GM23248 (cell line): Measurements from ENCODE around the gene SCAI. TPM values are rescaled to one million over a fixed set of nuclear protein-coding genes. Genes with fewer than 3 reads are reported as not detected.

Experiments
- DNase-seq: peaks from one replicate; pipeline ENCODE4 v3.0.0-alpha.2; 2015
- H2AFZ ChIP-seq: fragments of 200-600 bp; sonication (generic); 2 replicates; pipeline ENCODE4 v1.6.1; 2016; ENCODE audit warnings: antibody characterized with exemption
- H3F3A ChIP-seq: fragments of 200-600 bp; sonication (generic); 2 replicates; pipeline ENCODE4 v1.6.1; 2016; ENCODE audit warnings: mild to moderate bottlenecking, antibody characterized with exemption, mixed run types; ENCODE audit not compliant: insufficient read depth
- H3K27ac ChIP-seq: fragments of 200-600 bp; sonication (generic); 2 replicates; pipeline ENCODE4 v1.5.1; 2016; ENCODE audit warnings: mild to moderate bottlenecking
- H3K27me3 ChIP-seq: fragments of 200-600 bp; sonication (generic); replicated peaks from 2 replicates; pipeline ENCODE4 v1.6.1; 2016; ENCODE audit warnings: mild to moderate bottlenecking; ENCODE audit not compliant: insufficient read depth
- H3K36me3 ChIP-seq: fragments of 200-600 bp; sonication (generic); 2 replicates; pipeline ENCODE4 v1.6.1; 2016; ENCODE audit warnings: low read depth, mild to moderate bottlenecking
- H3K4me1 ChIP-seq: fragments of 200-600 bp; sonication (generic); 2 replicates; pipeline ENCODE4 v1.6.1; 2016; ENCODE audit warnings: mild to moderate bottlenecking; ENCODE audit not compliant: insufficient read depth
- H3K4me2 ChIP-seq: fragments of 200-600 bp; sonication (generic); one replicate; pipeline ENCODE4 v1.6.1; 2016; ENCODE audit warnings: mild to moderate bottlenecking; ENCODE audit not compliant: unreplicated experiment
- H3K4me3 ChIP-seq: fragments of 200-600 bp; sonication (generic); 2 replicates; pipeline ENCODE4 v1.5.1; 2016; ENCODE audit warnings: mild to moderate bottlenecking
- H3K79me2 ChIP-seq: fragments of 200-600 bp; sonication (generic); 2 replicates; pipeline ENCODE4 v1.6.1; 2016; ENCODE audit warnings: mild to moderate bottlenecking; ENCODE audit not compliant: insufficient read depth
- H3K9ac ChIP-seq: fragments of 200-600 bp; sonication (generic); 2 replicates; pipeline ENCODE4 v1.6.1; 2016; ENCODE audit warnings: mild to moderate bottlenecking
- H3K9me2 ChIP-seq: fragments of 200-600 bp; sonication (generic); 2 replicates; pipeline ENCODE4 v1.6.1; 2016; ENCODE audit warnings: mixed run types, mild to moderate bottlenecking, moderate library complexity; ENCODE audit not compliant: insufficient read depth
- H3K9me3 ChIP-seq: fragments of 200-600 bp; sonication (generic); one replicate; pipeline ENCODE4 v1.6.1; 2017; ENCODE audit warnings: low read depth
- H4K20me1 ChIP-seq: fragments of 200-600 bp; sonication (generic); 2 replicates; pipeline ENCODE4 v1.6.0; 2016; ENCODE audit not compliant: insufficient read depth
- EZH2 ChIP-seq: fragments of 200-600 bp; sonication (generic); IDR thresholded peaks from 2 replicates; pipeline ENCODE4 v1.6.1; 2018; ENCODE audit warnings: antibody characterized with exemption, mild to moderate bottlenecking; ENCODE audit not compliant: insufficient read depth, poor library complexity, severe bottlenecking
- EZH2phosphoT487 ChIP-seq: fragments of 200-600 bp; sonication (generic); IDR thresholded peaks from 2 replicates; pipeline ENCODE4 v1.6.1; 2018; ENCODE audit warnings: antibody characterized with exemption, moderate library complexity, mild to moderate bottlenecking, low read depth; ENCODE audit not compliant: insufficient read depth
- WGBS, 2 experiments: methylation state at CpG; one replicate each; pipeline ENCODE4 v1.1.6; 2015 to 2017; ENCODE audit warnings: low lambda C conversion rate in 2 of 2, low coverage in 1 of 2; ENCODE audit errors: missing lambda C conversion rate in 2 of 2; 5-methylcytosine and 5-hydroxymethylcytosine counted together
- in situ Hi-C: fragments of 300-500 bp; cut with MboI; formaldehyde crosslinking; loops from 2 replicates; pipeline ENCODE4 v1.15.0; 2020
- polyA plus RNA-seq: library from polyadenylated mRNA; unstranded; fragments of >200 nt; fragmentation: Nextera tagmentation; extraction: Ambion mirVana; gene quantifications from 2 replicates; pipeline ENCODE4 v1.2.1, GENCODE V29; 2016
- total RNA-seq: library from RNA; depleted of rRNA; stranded (reverse); fragments of >200 nt; shearing (Covaris generic); gene quantifications from 2 replicates; pipeline ENCODE4 v1.2.3, GENCODE V29; 2014

Gene SCAI
- total and polyA plus RNA-seq, 2 experiments from 2014 or later: 3.0 TPM

DNA sequence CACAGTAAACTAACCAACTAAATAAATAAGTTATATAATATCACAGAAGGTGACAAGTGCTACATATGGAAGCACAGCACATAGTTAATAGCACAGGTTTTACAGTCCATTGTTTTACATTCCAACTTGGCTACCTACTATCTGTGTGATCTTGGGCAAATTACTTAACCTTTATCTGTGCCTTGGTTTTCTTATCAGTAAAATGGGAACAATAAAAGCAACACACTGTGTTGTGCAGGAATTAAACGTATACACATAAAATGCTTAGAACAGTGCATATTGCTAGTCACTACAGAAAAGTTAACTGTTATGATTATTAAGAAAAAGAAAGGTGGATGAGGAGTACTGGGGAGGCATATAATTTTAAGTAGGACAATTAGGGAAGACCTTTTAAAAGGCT, 159.6 kb downstream of the SCAI start:
- no peak for TF ChIP-seq EZH2
- no peak for TF ChIP-seq EZH2phosphoT487
- H3K9ac ChIP-seq: no peak overlapping the region
- in situ Hi-C loops: no loop called here
- DNase-seq: no peak
- H2AFZ ChIP-seq: no peak overlapping the region
- no peaks in the 10 kb centered on the region for H3K9me2 ChIP-seq
- H3K79me2 ChIP-seq: no peaks in the 10 kb centered on the region
- no peaks in the 10 kb centered on the region for H3K4me1 ChIP-seq
- 94 to 95% methylated on average over 1 of the region's 1 CpG for WGBS, 2 experiments
- no peak overlapping the region for H3K27ac ChIP-seq
- H3K4me3 ChIP-seq: no peak overlapping the region
- H3K36me3 ChIP-seq: no peaks in the 10 kb centered on the region
- no peaks in the 10 kb centered on the region for H3F3A ChIP-seq
- no peak overlapping the region for H3K4me2 ChIP-seq
- no peaks in the 10 kb centered on the region for H3K27me3 ChIP-seq
- H3K9me3 ChIP-seq: no peaks in the 10 kb centered on the region
- no peaks in the 10 kb centered on the region for H4K20me1 ChIP-seq

DNA sequence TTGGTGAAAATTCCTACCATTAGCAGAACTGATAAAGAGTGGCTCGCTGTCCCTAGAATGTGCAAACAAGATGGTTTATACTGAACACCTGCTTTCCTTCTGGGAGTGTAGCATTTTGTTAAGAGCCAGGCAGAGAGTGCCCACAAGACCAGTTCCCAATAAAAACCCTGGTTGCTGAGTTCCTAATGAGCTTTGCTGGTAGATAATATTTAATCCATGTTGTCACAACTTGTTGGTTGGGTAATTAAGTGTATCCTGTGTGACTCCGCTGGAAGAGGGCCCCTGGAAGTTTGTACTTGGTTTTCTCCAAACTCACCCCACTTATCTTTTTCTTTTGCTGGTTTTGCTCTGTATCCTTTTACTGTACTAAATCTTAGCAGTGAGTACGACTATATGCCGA, 162.9 kb downstream of the SCAI start:
- in situ Hi-C loops: no loop called here
- Histone ChIP-seq H3K9me2 (no peaks in the 10 kb centered on the region), H3K79me2 (no peaks in the 10 kb centered on the region), H3K4me2 (no peak overlapping the region), H3K9me3 (no peaks in the 10 kb centered on the region), H3K27ac (no peak overlapping the region), H4K20me1 (no peaks in the 10 kb centered on the region), H3K4me1 (no peaks in the 10 kb centered on the region), H3K9ac (no peak overlapping the region), H3K36me3 (no peaks in the 10 kb centered on the region), H3F3A (no peaks in the 10 kb centered on the region), H3K4me3 (no peak overlapping the region), H3K27me3 (no peaks in the 10 kb centered on the region), H2AFZ (no peak overlapping the region)
- 88 to 91% methylated on average over 4 of the region's 4 CpGs for WGBS, 2 experiments
- TF ChIP-seq EZH2: no peak
- no peak for TF ChIP-seq EZH2phosphoT487
- DNase-seq: no peak

DNA sequence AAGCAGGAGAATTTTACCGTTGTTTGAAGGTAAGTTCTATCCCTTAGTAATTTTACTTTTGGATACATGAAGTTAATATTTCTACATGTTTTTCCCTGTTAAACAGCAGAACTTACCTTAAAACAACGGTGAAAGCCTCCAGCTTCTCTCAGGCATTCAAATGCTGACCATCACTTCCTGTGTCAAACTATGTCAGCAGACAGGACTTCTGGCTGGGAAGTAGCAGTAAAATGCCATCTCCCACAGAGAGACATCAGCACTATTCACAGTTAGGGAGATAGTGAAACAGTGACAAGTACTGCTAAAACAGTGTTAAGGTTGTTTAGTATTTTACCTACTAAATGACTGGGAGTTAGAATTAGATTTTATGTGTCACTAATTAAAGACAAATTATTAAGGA, 168.2 kb downstream of the SCAI start:
- Histone ChIP-seq H3K4me3 (no peak overlapping the region), H3K4me2 (no peak overlapping the region), H3K9ac (no peak overlapping the region), H3K4me1 (no peaks in the 10 kb centered on the region), H3K27ac (no peak overlapping the region), H3F3A (no peaks in the 10 kb centered on the region), H3K27me3 (no peaks in the 10 kb centered on the region), H3K36me3 (no peaks in the 10 kb centered on the region), H4K20me1 (no peaks in the 10 kb centered on the region), H2AFZ (no peak overlapping the region), H3K9me3 (no peaks in the 10 kb centered on the region), H3K79me2 (no peaks in the 10 kb centered on the region), H3K9me2 (no peaks in the 10 kb centered on the region)
- in situ Hi-C loops: no loop called here
- 75 to 80% methylated on average over 2 of the region's 2 CpGs for WGBS, 2 experiments
- DNase-seq: no peak
- no peak for TF ChIP-seq EZH2
- no peak for TF ChIP-seq EZH2phosphoT487

DNA sequence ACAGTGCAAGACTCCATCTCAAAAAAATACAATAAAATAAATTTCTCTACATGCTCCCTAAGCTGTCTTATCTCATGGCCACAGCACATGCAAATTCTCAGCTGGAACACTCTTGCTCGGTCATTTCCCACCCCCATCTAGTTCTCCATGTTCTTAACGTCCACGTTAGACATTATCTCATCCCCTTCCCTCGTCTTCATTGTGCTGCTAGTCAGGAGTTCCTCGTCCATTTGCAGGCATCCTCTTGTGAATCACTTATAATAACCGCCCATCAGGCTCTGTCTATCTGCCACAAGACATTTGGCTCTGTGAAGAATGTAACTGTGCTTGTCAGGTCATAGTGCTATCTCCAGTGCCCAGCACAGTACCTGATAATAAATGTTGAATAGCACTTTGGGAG, 169.5 kb downstream of the SCAI start:
- Histone ChIP-seq H3K9me3 (no peaks in the 10 kb centered on the region), H3K27me3 (no peaks in the 10 kb centered on the region), H3F3A (peaks cover 5% of the 10 kb centered on the region; the same call in 1 of the 2 replicates), H3K9ac (no peak overlapping the region), H4K20me1 (no peaks in the 10 kb centered on the region), H3K27ac (no peak overlapping the region), H3K4me3 (no peak overlapping the region), H3K9me2 (no peaks in the 10 kb centered on the region), H3K4me1 (no peaks in the 10 kb centered on the region), H3K36me3 (no peaks in the 10 kb centered on the region), H2AFZ (no peak overlapping the region), H3K79me2 (no peaks in the 10 kb centered on the region), H3K4me2 (no peak overlapping the region)
- TF ChIP-seq EZH2phosphoT487: no peak
- TF ChIP-seq EZH2: no peak
- no peak for DNase-seq
- 97% methylated on average over 6 of the region's 6 CpGs for WGBS, 2 experiments
- in situ Hi-C loops: no loop called here

DNA sequence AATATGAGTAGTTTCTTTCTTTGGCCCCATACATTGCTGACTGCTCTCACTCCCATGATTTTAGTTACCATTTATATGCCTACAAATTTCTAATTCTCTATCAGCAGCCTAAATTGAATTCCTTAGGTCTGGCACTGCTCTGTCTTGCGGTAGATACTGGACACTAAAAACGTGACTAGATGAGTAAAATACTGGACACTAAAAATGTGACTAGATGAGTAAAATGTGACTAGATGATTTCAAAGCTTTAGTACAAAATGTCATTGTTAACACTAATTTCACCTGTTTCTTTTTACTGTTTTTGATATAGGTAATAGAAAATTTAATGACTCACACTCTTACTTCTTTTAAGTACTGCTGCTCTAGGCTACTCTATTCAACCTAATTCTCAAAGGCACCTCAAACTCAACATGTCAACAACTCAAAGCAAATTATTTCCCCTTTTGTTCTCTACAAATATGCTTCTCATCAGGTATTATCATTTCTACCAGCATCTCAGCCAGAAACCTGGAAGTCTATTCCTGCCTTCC, 171.0 kb downstream of the SCAI start:
- no peak for DNase-seq
- Histone ChIP-seq H4K20me1 (no peaks in the 10 kb centered on the region), H3K79me2 (no peaks in the 10 kb centered on the region), H3K27ac (no peak overlapping the region), H2AFZ (no peak overlapping the region), H3K4me1 (no peaks in the 10 kb centered on the region), H3K36me3 (no peaks in the 10 kb centered on the region), H3F3A (peaks cover 5% of the 10 kb centered on the region; the same call in 1 of the 2 replicates), H3K9me3 (no peaks in the 10 kb centered on the region), H3K4me3 (no peak overlapping the region), H3K9me2 (no peaks in the 10 kb centered on the region), H3K4me2 (no peak overlapping the region), H3K9ac (no peak overlapping the region), H3K27me3 (no peaks in the 10 kb centered on the region)
- 95 to 98% methylated on average over 2 of the region's 2 CpGs for WGBS, 2 experiments
- in situ Hi-C loops: no loop called here
- no peak for TF ChIP-seq EZH2phosphoT487
- no peak for TF ChIP-seq EZH2
